Smooth muscle cell (in vitro differentiated cells): Measurements from ENCODE around the gene DCLRE1A. TPM values are rescaled to one million over a fixed set of nuclear protein-coding genes. Genes with fewer than 3 reads are reported as not detected.

Experiments
- DNase-seq: peaks from one replicate; lab custom pipeline; 2025; ENCODE audit not compliant: unreplicated experiment; lab: John Stamatoyannopoulos, UW
- H2AFZ ChIP-seq: fragments of 200-600 bp; sonication (generic); 2 replicates; pipeline ENCODE4 v1.6.0; 2016; ENCODE audit warnings: antibody characterized with exemption, low read depth, mild to moderate bottlenecking
- H3F3A ChIP-seq: fragments of 200-600 bp; sonication (generic); 2 replicates; pipeline ENCODE4 v1.6.0; 2017; ENCODE audit warnings: antibody characterized with exemption, low read depth
- H3K27ac ChIP-seq: fragments of 200-600 bp; sonication (generic); 2 replicates; pipeline ENCODE4 v1.5.1; 2016; ENCODE audit warnings: low read depth, mild to moderate bottlenecking
- H3K27me3 ChIP-seq: fragments of 200-600 bp; sonication (generic); 2 replicates; pipeline ENCODE4 v1.6.1; 2016; ENCODE audit warnings: low read depth, mild to moderate bottlenecking
- H3K36me3 ChIP-seq: fragments of 200-600 bp; sonication (generic); 2 replicates; pipeline ENCODE4 v1.5.1; 2016; ENCODE audit warnings: low read depth
- H3K4me1 ChIP-seq: fragments of 200-600 bp; sonication (generic); 2 replicates; pipeline ENCODE4 v1.5.1; 2016; ENCODE audit warnings: low read depth
- H3K4me2 ChIP-seq: fragments of 200-600 bp; sonication (generic); 2 replicates; pipeline ENCODE4 v1.6.0; 2016; ENCODE audit warnings: mild to moderate bottlenecking
- H3K4me3 ChIP-seq: fragments of 200-600 bp; sonication (generic); 2 replicates; pipeline ENCODE4 v1.5.1; 2016; ENCODE audit warnings: mild to moderate bottlenecking
- H3K79me2 ChIP-seq: fragments of 200-600 bp; sonication (generic); 2 replicates; pipeline ENCODE4 v1.6.0; 2016; ENCODE audit warnings: low read depth, mild to moderate bottlenecking
- H3K9ac ChIP-seq: fragments of 200-600 bp; sonication (generic); 2 replicates; pipeline ENCODE4 v1.6.0; 2016; ENCODE audit warnings: low read depth
- H3K9me3 ChIP-seq: fragments of 200-600 bp; sonication (generic); replicated peaks from 2 replicates; pipeline ENCODE4 v1.5.1; 2016; ENCODE audit warnings: low read depth
- H4K20me1 ChIP-seq: fragments of 200-600 bp; sonication (generic); 2 replicates; pipeline ENCODE4 v1.6.0; 2016; ENCODE audit warnings: low read depth
- WGBS: methylation state at CpG from one replicate; pipeline ENCODE4 v1.1.7; 2016; ENCODE audit warnings: low lambda C conversion rate; 5-methylcytosine and 5-hydroxymethylcytosine counted together
- polyA plus RNA-seq: library from polyadenylated mRNA; unstranded; fragments of >200 nt; fragmentation: Nextera tagmentation; extraction: Ambion mirVana; gene quantifications from 2 replicates; pipeline ENCODE4 v1.2.1, GENCODE V29; 2016
- total RNA-seq: library from RNA; depleted of rRNA; stranded (reverse); fragments of >200 nt; gene quantifications from 2 replicates; pipeline ENCODE4 v1.2.3, GENCODE V29; 2014
- TF ChIP-seq, protein P1 (sequence below): fragments of 200-600 bp; sonication (generic); IDR thresholded peaks from 2 replicates; pipeline ENCODE4 v1.5.1; 2017; ENCODE audit warnings: borderline replicate concordance, mild to moderate bottlenecking, antibody characterized with exemption; ENCODE audit not compliant: insufficient read depth, poor library complexity, severe bottlenecking

The DCLRE1A gene
- total RNA-seq: 3.8 and 5.4 TPM in 2 replicates
- 1.2 and 2.4 TPM in 2 replicates for polyA plus RNA-seq

DNA sequence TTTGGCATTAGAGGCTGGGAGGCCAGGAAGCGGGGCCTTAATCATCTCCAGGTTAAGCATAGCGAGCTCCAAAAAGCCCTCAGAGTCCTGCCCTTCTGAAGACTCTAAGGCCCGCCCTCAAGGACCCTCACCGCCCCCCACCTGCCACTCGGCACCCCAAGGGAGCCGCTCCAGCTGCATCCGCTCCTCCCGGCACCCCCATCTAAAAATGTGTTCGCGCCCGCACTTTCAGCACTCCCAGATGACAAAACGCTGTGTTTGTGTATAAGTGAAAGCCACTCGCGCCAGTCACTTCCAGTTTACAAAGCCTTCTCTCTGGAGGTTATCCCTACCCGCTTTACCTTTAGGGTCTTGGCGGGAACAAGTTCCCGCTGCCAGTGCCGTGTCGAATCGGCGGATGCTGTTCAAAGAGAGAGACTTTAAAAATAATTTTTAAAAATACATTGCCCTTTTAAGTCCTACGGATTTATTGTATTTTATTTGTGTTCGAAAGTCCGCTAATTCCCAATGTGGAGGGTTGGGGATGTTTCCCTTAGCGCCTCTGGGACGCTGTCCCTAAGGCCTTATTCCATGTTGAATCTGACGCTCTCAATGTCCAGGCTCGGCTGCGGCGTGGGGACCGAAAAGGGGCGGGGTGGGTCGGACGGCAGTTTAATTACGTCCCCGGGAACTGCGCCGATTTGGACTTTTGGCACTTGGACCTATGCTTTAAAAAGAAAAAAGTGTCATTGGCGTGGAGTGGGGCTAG, at the start of gene DCLRE1A, which contains the start of gene NHLRC2:
DCLRE1A (minus strand) TSS at position 70 of the 748 bp plus-strand sequence. CDS start 900 bp downstream, outside the sequence.
NHLRC2 (plus strand) TSS at position 649 of the 748 bp plus-strand sequence. CDS start 212 bp downstream, outside the sequence.
- peak within 1 kb of the TSS; percentile 95 for H3K4me2 ChIP-seq
- H4K20me1 ChIP-seq: no peaks in the 10 kb centered on the region
- H3K27me3 ChIP-seq: no peaks in the 10 kb centered on the region
- TF ChIP-seq, protein P1, sequence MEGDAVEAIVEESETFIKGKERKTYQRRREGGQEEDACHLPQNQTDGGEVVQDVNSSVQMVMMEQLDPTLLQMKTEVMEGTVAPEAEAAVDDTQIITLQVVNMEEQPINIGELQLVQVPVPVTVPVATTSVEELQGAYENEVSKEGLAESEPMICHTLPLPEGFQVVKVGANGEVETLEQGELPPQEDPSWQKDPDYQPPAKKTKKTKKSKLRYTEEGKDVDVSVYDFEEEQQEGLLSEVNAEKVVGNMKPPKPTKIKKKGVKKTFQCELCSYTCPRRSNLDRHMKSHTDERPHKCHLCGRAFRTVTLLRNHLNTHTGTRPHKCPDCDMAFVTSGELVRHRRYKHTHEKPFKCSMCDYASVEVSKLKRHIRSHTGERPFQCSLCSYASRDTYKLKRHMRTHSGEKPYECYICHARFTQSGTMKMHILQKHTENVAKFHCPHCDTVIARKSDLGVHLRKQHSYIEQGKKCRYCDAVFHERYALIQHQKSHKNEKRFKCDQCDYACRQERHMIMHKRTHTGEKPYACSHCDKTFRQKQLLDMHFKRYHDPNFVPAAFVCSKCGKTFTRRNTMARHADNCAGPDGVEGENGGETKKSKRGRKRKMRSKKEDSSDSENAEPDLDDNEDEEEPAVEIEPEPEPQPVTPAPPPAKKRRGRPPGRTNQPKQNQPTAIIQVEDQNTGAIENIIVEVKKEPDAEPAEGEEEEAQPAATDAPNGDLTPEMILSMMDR: no peak
- under 1% methylated on average over 39 of the region's 39 CpGs for whole genome bisulfite sequencing
- peak; percentile 60 for DNase-seq
- no peaks in the 10 kb centered on the region for H3F3A ChIP-seq
- peaks cover 28% of the 10 kb centered on the region for H3K4me1 ChIP-seq
- peaks cover 37% of the 10 kb centered on the region for H3K79me2 ChIP-seq
- peak within 1 kb of the TSS; percentile 76 for H3K27ac ChIP-seq
- peak within 1 kb of the TSS; percentile 90 for H3K9ac ChIP-seq
- H2AFZ ChIP-seq: peak within 1 kb of the TSS; percentile 100
- peak within 1 kb of the TSS; percentile 98 for H3K4me3 ChIP-seq
- H3K9me3 ChIP-seq: no peaks in the 10 kb centered on the region
- no peaks in the 10 kb centered on the region for H3K36me3 ChIP-seq

DNA sequence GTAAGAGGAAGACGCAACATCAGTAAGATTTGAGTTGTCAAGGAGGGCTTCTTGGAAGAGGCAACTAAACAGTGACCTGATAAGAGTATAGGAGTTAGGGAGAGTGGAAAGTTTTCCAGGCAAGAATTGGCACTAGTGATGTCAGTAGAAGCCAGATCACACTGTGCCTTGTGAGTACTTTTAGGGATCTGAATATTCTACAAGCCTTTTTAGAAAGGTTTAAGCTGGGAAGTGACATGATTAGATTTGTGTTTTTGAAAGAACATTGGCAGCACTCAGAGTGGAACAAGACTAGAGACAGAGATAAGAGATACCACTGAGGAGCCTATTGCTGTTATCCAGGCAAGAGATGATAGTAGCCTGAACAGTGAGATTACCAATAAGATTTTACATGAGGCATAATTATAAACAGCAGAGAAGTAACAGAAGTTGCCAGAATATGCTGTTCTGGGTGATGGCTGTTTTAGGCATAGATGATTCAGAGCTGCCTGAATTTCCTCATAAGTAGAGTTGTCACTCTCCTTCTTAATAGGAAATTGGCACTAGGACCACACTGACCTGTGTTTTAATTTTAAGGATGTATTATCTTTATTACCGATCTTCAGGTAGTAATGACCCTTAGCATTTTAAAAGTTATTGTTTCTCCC, 46.2 kb upstream of the DCLRE1A start:
- H3K36me3 ChIP-seq: peaks cover 11% of the 10 kb centered on the region
- H3K79me2 ChIP-seq: no peaks in the 10 kb centered on the region
- no peaks in the 10 kb centered on the region for H3K9me3 ChIP-seq
- DNase-seq: no peak
- TF ChIP-seq, protein P1: no peak
- H3K9ac ChIP-seq: no peak overlapping the region
- H3K4me1 ChIP-seq: no peaks in the 10 kb centered on the region
- no peak overlapping the region for H3K4me2 ChIP-seq
- peaks cover 4% of the 10 kb centered on the region for H4K20me1 ChIP-seq
- H2AFZ ChIP-seq: no peak overlapping the region
- H3K27me3 ChIP-seq: no peaks in the 10 kb centered on the region
- no peak overlapping the region for H3K27ac ChIP-seq
- no peaks in the 10 kb centered on the region for H3F3A ChIP-seq
- 86% methylated on average over 2 of the region's 2 CpGs for WGBS
- H3K4me3 ChIP-seq: no peak overlapping the region

DNA sequence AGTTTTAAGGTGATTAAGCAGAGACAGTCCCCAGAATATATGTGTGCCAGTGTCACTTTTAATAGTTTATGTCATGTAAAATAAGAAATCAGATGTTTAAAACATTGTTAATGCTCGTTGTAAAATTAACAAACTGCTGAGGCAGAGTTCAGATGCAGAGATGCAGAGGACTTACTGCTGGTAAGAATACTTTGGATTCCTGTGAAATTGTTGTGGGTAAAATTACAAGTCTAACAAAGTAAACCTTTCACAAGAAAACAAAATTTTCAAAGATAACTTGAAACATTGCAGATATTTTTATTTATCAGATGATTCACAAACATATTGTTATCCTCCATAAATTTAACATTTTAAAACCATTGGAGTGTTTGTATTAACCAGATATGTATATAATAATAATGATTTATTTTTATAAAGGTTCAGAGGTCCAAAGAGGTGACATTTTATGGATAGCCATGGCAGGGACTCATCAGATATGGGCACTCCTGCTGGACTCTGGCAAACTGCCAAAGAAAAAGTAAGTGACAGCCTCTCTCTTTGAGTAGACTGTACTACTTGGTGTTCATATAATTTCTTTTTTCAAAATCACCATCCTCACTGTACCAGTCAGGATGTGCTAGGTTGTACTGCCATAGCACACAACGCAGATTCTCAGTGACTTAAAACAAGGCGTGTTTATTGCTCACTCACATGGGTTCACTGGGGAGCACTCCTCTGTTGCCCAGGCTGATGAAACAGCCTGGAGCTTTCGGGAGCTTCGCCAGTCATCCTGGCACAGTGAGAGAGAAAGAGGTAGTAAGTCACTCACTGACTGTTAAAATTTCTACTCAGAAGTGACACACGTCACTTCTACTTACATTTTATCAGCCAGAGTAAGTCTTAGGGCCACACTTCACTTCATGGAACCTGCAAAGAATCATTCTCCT, 44.1 kb upstream of the DCLRE1A start:
- Histone ChIP-seq H3K36me3 (peaks cover 4% of the 10 kb centered on the region), H3K9ac (no peak overlapping the region), H3K9me3 (no peaks in the 10 kb centered on the region), H2AFZ (no peak overlapping the region), H3F3A (no peaks in the 10 kb centered on the region), H3K4me1 (no peaks in the 10 kb centered on the region), H3K27me3 (no peaks in the 10 kb centered on the region), H3K27ac (no peak overlapping the region), H4K20me1 (peaks cover 6% of the 10 kb centered on the region), H3K79me2 (no peaks in the 10 kb centered on the region), H3K4me3 (no peak overlapping the region), H3K4me2 (no peak overlapping the region)
- 92% methylated on average over 6 of the region's 6 CpGs for WGBS
- TF ChIP-seq, protein P1: no peak
- DNase-seq: no peak
